C1 segment of cervical spinal cord (tissue), 14 donors: ENCODE measurements around the gene LIPE.

ENCODE experiments used
- DNase-seq, 14 donors: peaks; one replicate each; lab custom pipeline; 2025; lab: John Stamatoyannopoulos, UW

The LIPE gene

GRCh38 chr19:42360787-42361544 lies 66.2 kb downstream of the LIPE start:
- DNase-seq, result no peak

- DNase-seq, result no peak
Measured at GRCh38 chr19:42357290-42357689, 69.9 kb downstream of the LIPE start.

GRCh38 chr19:42356686-42357085 lies 70.5 kb downstream of the LIPE start:
- no peak for DNase-seq

- no peak for DNase-seq
Measured at GRCh38 chr19:42355896-42356295, 71.3 kb downstream of the LIPE start.

GRCh38 chr19:42353341-42354015 lies 73.7 kb downstream of the LIPE start:
- DNase-seq, result no peak

- DNase-seq, result peak in 9 of 14 donors; percentile 11 to 68 (median 30)
Measured at GRCh38 chr19:42352301-42353259, 74.6 kb downstream of the LIPE start.
